H9 (cell line): ENCODE measurements around the gene ADGRL3. TPM values are rescaled to one million over a fixed set of nuclear protein-coding genes. Genes with fewer than 3 reads are reported as not detected.

ENCODE experiments used
- DNase-seq: peaks from one replicate; pipeline ENCODE4 v3.0.0-alpha.2; 2017
- H2AFZ ChIP-seq: one replicate; pipeline ENCODE4 v1.6.1; 2013; ENCODE audit warnings: mild to moderate bottlenecking, low read length, control low read depth, moderate library complexity
- H2AK5ac ChIP-seq: 2 replicates; pipeline ENCODE4 v1.6.1; 2013; ENCODE audit warnings: low read length, control low read depth, mixed read lengths; ENCODE audit not compliant: insufficient read length
- H2BK120ac ChIP-seq: one replicate; pipeline ENCODE4 v1.6.1; 2013; ENCODE audit warnings: low read depth, mild to moderate bottlenecking, low read length, control low read depth, inconsistent platforms; ENCODE audit not compliant: poor library complexity, severe bottlenecking
- H2BK12ac ChIP-seq: 2 replicates; pipeline ENCODE4 v1.6.1; 2013; ENCODE audit warnings: low read length, control low read depth, mixed read lengths, low read depth; ENCODE audit not compliant: insufficient read length
- H2BK15ac ChIP-seq: 2 replicates; pipeline ENCODE4 v1.6.1; 2013; ENCODE audit warnings: low read depth, low read length, control low read depth
- H2BK20ac ChIP-seq: one replicate; pipeline ENCODE4 v1.6.1; 2013; ENCODE audit warnings: low read depth, mild to moderate bottlenecking, low read length, control low read depth, inconsistent platforms; ENCODE audit not compliant: poor library complexity, severe bottlenecking
- H2BK5ac ChIP-seq: 2 replicates; pipeline ENCODE4 v1.6.1; 2013; ENCODE audit warnings: low read length, control low read depth, mixed read lengths; ENCODE audit not compliant: insufficient read length
- H3K14ac ChIP-seq: 2 replicates; pipeline ENCODE4 v1.6.1; 2013; ENCODE audit warnings: low read length, control low read depth; ENCODE audit not compliant: insufficient read depth
- H3K18ac ChIP-seq: 2 replicates; pipeline ENCODE4 v1.6.1; 2013; ENCODE audit warnings: low read depth, mild to moderate bottlenecking, mixed read lengths, low read length, control low read depth; ENCODE audit not compliant: insufficient read length
- H3K23ac ChIP-seq: 2 replicates; pipeline ENCODE4 v1.6.1; 2013; ENCODE audit warnings: low read length, control low read depth, mixed read lengths, low read depth; ENCODE audit not compliant: insufficient read length
- H3K23me2 ChIP-seq: 2 replicates; pipeline ENCODE4 v1.6.1; 2013; ENCODE audit warnings: low read depth, mild to moderate bottlenecking, mixed read lengths, low read length, control low read depth; ENCODE audit not compliant: insufficient read length, poor library complexity, severe bottlenecking
- H3K27ac ChIP-seq: 2 replicates; pipeline ENCODE4 v1.5.1; 2013; ENCODE audit warnings: low read length, control low read depth, mixed read lengths, low read depth; ENCODE audit not compliant: insufficient read length
- H3K27me3 ChIP-seq: 2 replicates; pipeline ENCODE4 v1.6.1; 2013; ENCODE audit warnings: low read length, control low read depth, inconsistent platforms; ENCODE audit not compliant: insufficient read depth
- H3K4ac ChIP-seq: 2 replicates; pipeline ENCODE4 v1.6.1; 2013; ENCODE audit warnings: low read depth, mild to moderate bottlenecking, control low read depth, inconsistent platforms, low read length, moderate library complexity
- H3K4me1 ChIP-seq: 2 replicates; pipeline ENCODE4 v1.6.1; 2013; ENCODE audit warnings: low read length, control low read depth, inconsistent platforms; ENCODE audit not compliant: insufficient read depth
- H3K4me2 ChIP-seq: 2 replicates; pipeline ENCODE4 v1.6.1; 2013; ENCODE audit warnings: low read length, control low read depth, mixed read lengths; ENCODE audit not compliant: insufficient read length, insufficient read depth
- H3K56ac ChIP-seq: 2 replicates; pipeline ENCODE4 v1.6.1; 2013; ENCODE audit warnings: low read depth, mild to moderate bottlenecking, mixed read lengths, low read length, control low read depth; ENCODE audit not compliant: insufficient read length
- H3K79me1 ChIP-seq: 2 replicates; pipeline ENCODE4 v1.6.1; 2013; ENCODE audit warnings: low read depth, mild to moderate bottlenecking, moderate library complexity, low read length, control low read depth, inconsistent platforms; ENCODE audit not compliant: insufficient read depth, poor library complexity, severe bottlenecking
- H3K79me2 ChIP-seq: 2 replicates; pipeline ENCODE4 v1.6.1; 2013; ENCODE audit warnings: low read length, control low read depth, inconsistent platforms; ENCODE audit not compliant: insufficient read depth
- H3K9ac ChIP-seq: 2 replicates; pipeline ENCODE4 v1.6.1; 2013; ENCODE audit warnings: low read length, control low read depth, mixed read lengths; ENCODE audit not compliant: insufficient read length; ENCODE audit errors: extremely low read depth
- H3K9me3 ChIP-seq: one replicate; pipeline ENCODE4 v1.6.1; 2013; ENCODE audit warnings: low read depth, low read length, inconsistent platforms; ENCODE audit not compliant: control insufficient read depth
- H3T11ph ChIP-seq: one replicate; pipeline ENCODE4 v1.6.1; 2013; ENCODE audit warnings: mild to moderate bottlenecking, low read length, control low read depth, inconsistent platforms
- H4K20me1 ChIP-seq: one replicate; pipeline ENCODE4 v1.6.1; 2013; ENCODE audit not compliant: control insufficient read depth, insufficient read length, insufficient read depth
- H4K5ac ChIP-seq: 2 replicates; pipeline ENCODE4 v1.6.1; 2013; ENCODE audit warnings: low read depth, mild to moderate bottlenecking, mixed read lengths, low read length, control low read depth; ENCODE audit not compliant: insufficient read length
- H4K8ac ChIP-seq: replicated peaks from 2 replicates; pipeline ENCODE4 v1.6.1; 2013; ENCODE audit warnings: low read length, control low read depth, mixed read lengths, low read depth; ENCODE audit not compliant: insufficient read length
- H4K91ac ChIP-seq: 2 replicates; pipeline ENCODE4 v1.6.1; 2013; ENCODE audit warnings: low read depth, mild to moderate bottlenecking, moderate library complexity, mixed read lengths, low read length, control low read depth; ENCODE audit not compliant: insufficient read length
- H3K27ac Mint-ChIP-seq, 3 experiments: 2 replicates in 2 of 3; 3 replicates in 1 of 3; pipeline ENCODE4 v1.8.0; 2020 to 2021; ENCODE audit warnings: mixed read lengths in 3 of 3, mild to moderate bottlenecking in 1 of 3, moderate library complexity in 1 of 3
- H3K27me3 Mint-ChIP-seq: 2 replicates; pipeline ENCODE4 v1.8.0; 2021; ENCODE audit warnings: low read depth, mild to moderate bottlenecking, moderate library complexity, mixed read lengths
- H3K36me3 Mint-ChIP-seq, 3 experiments: 2 replicates in 2 of 3; 3 replicates in 1 of 3; pipeline ENCODE4 v1.8.0; 2020 to 2021; ENCODE audit warnings: low read depth in 3 of 3, mixed read lengths in 3 of 3; ENCODE audit not compliant: insufficient read depth in 1 of 3
- H3K4me1 Mint-ChIP-seq, 2 experiments: 2 replicates each; pipeline ENCODE4 v1.8.0; 2020; ENCODE audit warnings: mixed read lengths in 2 of 2
- H3K4me3 Mint-ChIP-seq, 2 experiments: 2 replicates in 1 of 2; 3 replicates in 1 of 2; pipeline ENCODE4 v1.8.0; 2020 to 2021; ENCODE audit warnings: mild to moderate bottlenecking in 2 of 2, mixed read lengths in 2 of 2, moderate library complexity in 1 of 2
- H3K9me3 Mint-ChIP-seq, 2 experiments: 2 replicates in 1 of 2; 3 replicates in 1 of 2; pipeline ENCODE4 v1.8.0; 2020; ENCODE audit warnings: mild to moderate bottlenecking in 2 of 2, mixed read lengths in 2 of 2, moderate library complexity in 1 of 2
- WGBS: extraction: QIAGEN DNeasy Blood & Tissue Kit; methylation state at CpG from one replicate; pipeline ENCODE4 v1.1.7; 2013; ENCODE audit warnings: missing lambda C conversion rate, low lambda C conversion rate, mixed read lengths; ENCODE audit not compliant: insufficient read length; ENCODE audit errors: extremely low coverage; 5-methylcytosine and 5-hydroxymethylcytosine counted together
- total RNA-seq: library from RNA; stranded (reverse); gene quantifications from 2 replicates; pipeline ENCODE4 v1.2.1, GENCODE V29; 2021
- TF ChIP-seq, protein P1 (sequence below): fragments of 200-600 bp; sonication (generic); conservative IDR thresholded peaks from 3 replicates; pipeline ENCODE4 v1.8.0; 2021; ENCODE audit warnings: antibody characterized with exemption, mild to moderate bottlenecking

Gene ADGRL3
- total RNA-seq, 1 experiment from 2014 or later: 5.9 TPM

DNA sequence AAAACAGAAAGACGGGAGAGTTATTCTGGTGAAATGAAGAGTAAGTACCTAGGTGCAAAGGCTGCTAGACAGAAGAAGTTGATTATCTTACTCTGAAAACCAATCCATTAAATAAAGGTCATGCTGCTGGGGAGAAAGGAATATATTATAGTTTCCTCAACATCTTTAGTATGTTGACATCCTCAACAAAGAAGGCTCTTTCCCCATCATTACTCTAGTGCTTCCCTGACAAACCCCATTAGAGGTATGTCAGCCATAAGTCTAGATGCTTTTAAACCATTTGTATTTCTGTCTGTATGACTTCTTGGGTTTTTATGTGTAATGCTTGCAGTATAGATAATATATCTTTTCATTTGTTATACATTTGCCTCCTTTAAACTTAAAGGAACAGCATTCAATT is 75.9 kb downstream of the ADGRL3 start:
- no peak overlapping the region for H4K91ac ChIP-seq
- H2AK5ac ChIP-seq: no peak overlapping the region
- no peak overlapping the region for H3K9ac ChIP-seq
- H3K9me3 ChIP-seq: no peaks in the 10 kb centered on the region
- H2BK12ac ChIP-seq: no peak overlapping the region
- no peaks in the 10 kb centered on the region for H3K23me2 ChIP-seq
- H3K23ac ChIP-seq: no peak overlapping the region
- no peaks in the 10 kb centered on the region; the same call in 1 of the 2 replicates for H3K4me1 ChIP-seq
- H3K18ac ChIP-seq: no peak overlapping the region
- no peak overlapping the region for H3K27ac ChIP-seq
- H2BK15ac ChIP-seq: no peak overlapping the region
- H4K8ac ChIP-seq: no peak overlapping the region
- Mint-ChIP-seq H3K4me3 (no peak overlapping the region), H3K27me3 (no peaks in the 10 kb centered on the region), H3K4me1 (peaks cover 7 to 17% of the 10 kb centered on the region in 2 experiments), H3K27ac (no peak overlapping the region), H3K9me3 (no peaks in the 10 kb centered on the region), H3K36me3 (no peaks in the 10 kb centered on the region)
- H4K5ac ChIP-seq: no peak overlapping the region
- H3K4me2 ChIP-seq: no peak overlapping the region
- H3K27me3 ChIP-seq: no peaks in the 10 kb centered on the region
- no peaks in the 10 kb centered on the region for H4K20me1 ChIP-seq
- no peak for DNase-seq
- no peaks in the 10 kb centered on the region for H3K79me2 ChIP-seq
- H3T11ph ChIP-seq: no peak overlapping the region
- H3K56ac ChIP-seq: no peak overlapping the region
- H3K79me1 ChIP-seq: no peaks in the 10 kb centered on the region
- H2BK120ac ChIP-seq: no peak overlapping the region
- no peak overlapping the region for H3K4ac ChIP-seq
- no peak overlapping the region for H3K14ac ChIP-seq
- H2BK5ac ChIP-seq: no peak overlapping the region
- TF ChIP-seq, protein P1, sequence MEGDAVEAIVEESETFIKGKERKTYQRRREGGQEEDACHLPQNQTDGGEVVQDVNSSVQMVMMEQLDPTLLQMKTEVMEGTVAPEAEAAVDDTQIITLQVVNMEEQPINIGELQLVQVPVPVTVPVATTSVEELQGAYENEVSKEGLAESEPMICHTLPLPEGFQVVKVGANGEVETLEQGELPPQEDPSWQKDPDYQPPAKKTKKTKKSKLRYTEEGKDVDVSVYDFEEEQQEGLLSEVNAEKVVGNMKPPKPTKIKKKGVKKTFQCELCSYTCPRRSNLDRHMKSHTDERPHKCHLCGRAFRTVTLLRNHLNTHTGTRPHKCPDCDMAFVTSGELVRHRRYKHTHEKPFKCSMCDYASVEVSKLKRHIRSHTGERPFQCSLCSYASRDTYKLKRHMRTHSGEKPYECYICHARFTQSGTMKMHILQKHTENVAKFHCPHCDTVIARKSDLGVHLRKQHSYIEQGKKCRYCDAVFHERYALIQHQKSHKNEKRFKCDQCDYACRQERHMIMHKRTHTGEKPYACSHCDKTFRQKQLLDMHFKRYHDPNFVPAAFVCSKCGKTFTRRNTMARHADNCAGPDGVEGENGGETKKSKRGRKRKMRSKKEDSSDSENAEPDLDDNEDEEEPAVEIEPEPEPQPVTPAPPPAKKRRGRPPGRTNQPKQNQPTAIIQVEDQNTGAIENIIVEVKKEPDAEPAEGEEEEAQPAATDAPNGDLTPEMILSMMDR: no peak
- no CpG with 5 or more reads among the region's 1 CpG for WGBS
- no peak overlapping the region for H2BK20ac ChIP-seq
- no peak overlapping the region for H2AFZ ChIP-seq
